Stomach smooth muscle (tissue), 2 donors: ENCODE data around the gene FABP1.

Source experiments
- H3K27ac ChIP-seq: one replicate; pipeline ENCODE4 v1.7.0; 2013; ENCODE audit warnings: mild to moderate bottlenecking, low read length, inconsistent platforms
- H3K27me3 ChIP-seq, 2 donors: one replicate each; pipeline ENCODE4 v1.7.0; 2013; ENCODE audit warnings: low read length in 2 of 2; ENCODE audit not compliant: insufficient read depth in 2 of 2, control insufficient read depth in 1 of 2
- H3K36me3 ChIP-seq, 2 donors: one replicate each; pipeline ENCODE4 v1.7.0; 2013; ENCODE audit warnings: low read length in 2 of 2; ENCODE audit not compliant: control insufficient read depth in 2 of 2, insufficient read depth in 2 of 2
- H3K4me1 ChIP-seq: one replicate; pipeline ENCODE4 v1.7.0; 2013; ENCODE audit warnings: low read length; ENCODE audit not compliant: control insufficient read depth, insufficient read depth
- H3K4me3 ChIP-seq, 2 donors: one replicate each; pipeline ENCODE4 v1.7.0; 2013; ENCODE audit warnings: low read length in 2 of 2
- H3K9ac ChIP-seq, 2 donors: one replicate each; pipeline ENCODE4 v1.7.0; 2013; ENCODE audit warnings: low read length in 2 of 2, mild to moderate bottlenecking in 1 of 2
- H3K9me3 ChIP-seq, 2 donors: one replicate each; pipeline ENCODE4 v1.7.0; 2013; ENCODE audit warnings: low read length in 2 of 2; ENCODE audit not compliant: control insufficient read depth in 2 of 2
- donor health status: healthy.
- donor health status: Pancreatic carcinoma.

Gene FABP1

DNA sequence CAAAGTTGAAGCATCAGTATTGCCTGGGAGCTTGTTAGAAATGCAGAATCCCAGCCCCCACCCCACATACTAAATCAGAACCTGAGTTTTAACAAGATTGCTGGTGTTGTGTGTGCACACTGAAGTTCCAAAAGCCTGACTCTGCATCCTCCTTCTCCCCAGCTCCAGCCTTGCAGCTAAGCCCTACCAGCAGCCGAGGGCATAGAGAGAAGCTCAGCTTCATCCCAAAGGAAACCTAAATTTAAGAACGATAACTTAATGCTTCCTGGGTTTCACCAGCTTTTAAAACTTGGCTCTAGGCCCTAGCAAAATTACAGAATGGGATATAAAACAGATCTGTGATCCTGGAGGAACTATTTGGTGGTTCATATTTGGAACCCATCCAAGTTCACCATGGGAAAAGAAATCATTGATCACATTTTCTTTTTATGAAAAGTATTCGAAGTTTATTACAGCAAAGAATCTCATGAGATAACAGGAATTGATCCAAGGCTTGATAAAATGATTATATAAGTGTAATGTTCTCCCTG, 49.2 kb downstream of the FABP1 start:
- Histone ChIP-seq H3K4me1 (peaks cover 31% of the 10 kb centered on the region), H3K36me3 (peaks cover 0 to 4% of the 10 kb centered on the region in 2 donors), H3K9ac (no peak overlapping the region), H3K4me3 (peak overlapping the region in 1 of 2 donors; percentile 8), H3K9me3 (no peaks in the 10 kb centered on the region), H3K27ac (peak overlapping the region; percentile 18), H3K27me3 (no peaks in the 10 kb centered on the region)

DNA sequence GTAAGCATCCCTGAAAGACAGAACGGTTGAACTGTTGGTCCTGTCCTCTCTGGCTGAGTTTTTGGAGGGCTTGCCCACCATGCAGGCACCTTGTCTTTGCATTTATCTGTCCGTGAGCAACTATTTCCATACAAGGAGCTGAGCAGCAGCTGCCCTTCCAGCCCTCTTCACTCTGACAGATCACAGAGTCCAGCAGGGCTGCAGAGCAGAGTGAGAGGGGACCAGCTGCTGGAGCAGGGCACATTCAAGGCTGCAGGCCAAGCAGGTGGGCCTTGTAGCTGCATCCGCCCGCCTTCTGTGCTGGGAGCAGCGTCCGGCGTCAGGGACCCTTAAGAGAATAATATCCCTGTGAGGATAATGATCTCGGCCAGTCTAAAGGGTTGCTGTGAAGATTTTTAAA, 50.8 kb downstream of the FABP1 start:
- no peaks in the 10 kb centered on the region for H3K36me3 ChIP-seq
- H3K27me3 ChIP-seq = no peaks in the 10 kb centered on the region
- H3K9ac ChIP-seq = no peak overlapping the region
- no peaks in the 10 kb centered on the region for H3K9me3 ChIP-seq
- peak overlapping the region; percentile 46 for H3K27ac ChIP-seq
- peaks cover 29% of the 10 kb centered on the region for H3K4me1 ChIP-seq
- peak overlapping the region; percentile 37 to 52 for H3K4me3 ChIP-seq

GRCh38 chr2:88074854-88075292, 53.0 kb downstream of the FABP1 start:
- Histone ChIP-seq H3K27ac (peak overlapping the region; percentile 55), H3K9me3 (no peaks in the 10 kb centered on the region), H3K36me3 (no peaks in the 10 kb centered on the region), H3K4me3 (no peak overlapping the region), H3K4me1 (peaks cover 27% of the 10 kb centered on the region), H3K9ac (peak overlapping the region; percentile 21 to 41), H3K27me3 (no peaks in the 10 kb centered on the region)

DNA sequence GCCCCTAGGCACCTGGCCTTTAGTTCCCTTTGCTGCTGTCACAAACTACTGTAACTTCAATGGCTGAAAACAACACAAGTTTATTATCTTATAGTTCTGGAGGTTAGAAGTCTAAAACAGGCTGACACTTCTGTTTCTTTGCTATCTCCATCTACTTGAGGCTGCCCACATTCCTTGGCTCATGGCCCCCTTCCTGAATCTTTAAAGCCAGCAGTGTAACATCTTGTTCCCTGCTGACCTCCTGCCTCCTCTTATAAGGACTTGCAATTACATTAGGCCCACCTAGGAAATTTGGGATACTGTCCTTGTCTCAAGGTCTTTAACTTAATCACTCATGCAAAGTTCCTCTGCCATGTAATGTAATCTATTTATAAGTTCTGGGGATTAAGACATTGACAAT, 53.7 kb downstream of the FABP1 start:
- Histone ChIP-seq H3K9me3 (no peaks in the 10 kb centered on the region), H3K9ac (peak overlapping the region in 1 of 2 donors; percentile 41), H3K4me3 (peak overlapping the region in 1 of 2 donors; percentile 20), H3K27me3 (no peaks in the 10 kb centered on the region), H3K4me1 (peaks cover 26% of the 10 kb centered on the region), H3K36me3 (no peaks in the 10 kb centered on the region), H3K27ac (peak overlapping the region; percentile 55)
